Psoas muscle (tissue), 8 donors: ENCODE results near the gene ZMYND10. TPM values are rescaled to one million over a fixed set of nuclear protein-coding genes. Genes with fewer than 3 reads are reported as not detected.
A peak's percentile ranks its signal among the peaks of the same experiment; 100 is the strongest.

Source experiments
- ATAC-seq, 4 donors: fragments of 200-7000 bp; cut with Tn5 transposase; one replicate each; pipeline ENCODE4 v1.9.1; 2020; ENCODE audit warnings: moderate library complexity in 3 of 4, mild to moderate bottlenecking in 2 of 4
- DNase-seq, 2 donors: peaks; one replicate each; pipeline ENCODE4 v3.0.0-alpha.2; 2020
- H3K27ac ChIP-seq: fragments of 200-600 bp; one replicate; pipeline ENCODE4 v1.8.0; 2022
- H3K27me3 ChIP-seq, 3 donors: fragments of 200-600 bp in 1 of 3; one replicate each; pipeline versions ENCODE4 v1.6.1 to v1.8.0; 2013 to 2022; ENCODE audit warnings: low read length in 2 of 3, mild to moderate bottlenecking in 2 of 3, moderate library complexity in 1 of 3; ENCODE audit not compliant: insufficient read depth in 3 of 3
- H3K36me3 ChIP-seq, 2 donors: fragments of 200-600 bp in 1 of 2; one replicate each; pipeline versions ENCODE4 v1.6.1 to v1.8.0; 2013 to 2022; ENCODE audit warnings: low read depth in 1 of 2, mild to moderate bottlenecking in 1 of 2, moderate library complexity in 1 of 2; ENCODE audit not compliant: insufficient read depth in 1 of 2
- H3K4me1 ChIP-seq: fragments of 200-600 bp; one replicate; pipeline ENCODE4 v1.8.0; 2022
- H3K4me3 ChIP-seq: fragments of 200-600 bp; one replicate; pipeline ENCODE4 v1.8.0; 2022; ENCODE audit warnings: mild to moderate bottlenecking
- H3K9me3 ChIP-seq: fragments of 200-600 bp; one replicate; pipeline ENCODE4 v1.8.0; 2022
- CTCF ChIP-seq: fragments of 200-600 bp; IDR thresholded peaks from one replicate; pipeline ENCODE4 v1.8.0; 2022; ENCODE audit warnings: antibody characterized with exemption
- WGBS, 3 donors: extraction: QIAGEN DNeasy Blood & Tissue Kit; methylation state at CpG; one replicate each; pipeline versions ENCODE4 v1.1.6 to v1.1.7; 2013; 5-methylcytosine and 5-hydroxymethylcytosine counted together
- intact Hi-C, 2 donors: fragments of 100-400 bp; cut with DNase I; formaldehyde crosslinking; loops; one replicate each; pipeline versions ENCODE4 v1.11.0 to v1.14.2; 2022
- polyA plus RNA-seq, 3 donors: library from polyadenylated mRNA; stranded (reverse); fragments of 200-250 nt; gene quantifications; one replicate each; pipeline ENCODE4 v1.2.3, GENCODE V29; 2013
- total RNA-seq, 4 donors: library from RNA; stranded (reverse); fragmentation: NEBNext Ultra II Directional in 2 of 4; extraction: Animal tissue kit (Norgen Biotek cat#: 25700) in 2 of 4; gene quantifications; one replicate each; pipeline versions ENCODE4 v1.2.1 to v1.2.4, GENCODE V29; 2021 to 2023
- donor health status: healthy with polysubstance abuse.
- donor health status: DM: no; HTN: no; CAD: no; lungs with moderate emphysema.
- donor health status: Bipolar disorder and iron deficiency.
- donor health status: healthy.
- donor health status: DM: yes; HTN: yes; CAD: no.
- donor health status: DM: no; HTN: no; CAD: no.
- donor health status: DM: no; HTN: no; CAD: no.
- donor health status: DM: yes; HTN: yes; CAD: no.

ZMYND10 gene
- total and polyA plus RNA-seq, 7 donors, result 0.23 to 0.99 (median 0.51) TPM

- no peaks in the 10 kb centered on the region for H3K27me3 ChIP-seq
- no peak overlapping the region for H3K27ac ChIP-seq
- H3K9me3 ChIP-seq, result no peaks in the 10 kb centered on the region
- no peak for TF ChIP-seq CTCF
- intact Hi-C loops, result no loop called here
- no peak for ATAC-seq
- no peak for DNase-seq
- 19 to 36% (median 19%) methylated on average over 2 of the region's 2 CpGs for WGBS, 3 donors
- peaks cover 60% of the 10 kb centered on the region for H3K4me1 ChIP-seq
- H3K4me3 ChIP-seq, result no peak overlapping the region
- H3K36me3 ChIP-seq, result peaks cover 5 to 54% of the 10 kb centered on the region in 2 donors
These were observed 7.2 kb upstream of the ZMYND10 start for GRCh38 chr3:50352781-50353180.

DNA sequence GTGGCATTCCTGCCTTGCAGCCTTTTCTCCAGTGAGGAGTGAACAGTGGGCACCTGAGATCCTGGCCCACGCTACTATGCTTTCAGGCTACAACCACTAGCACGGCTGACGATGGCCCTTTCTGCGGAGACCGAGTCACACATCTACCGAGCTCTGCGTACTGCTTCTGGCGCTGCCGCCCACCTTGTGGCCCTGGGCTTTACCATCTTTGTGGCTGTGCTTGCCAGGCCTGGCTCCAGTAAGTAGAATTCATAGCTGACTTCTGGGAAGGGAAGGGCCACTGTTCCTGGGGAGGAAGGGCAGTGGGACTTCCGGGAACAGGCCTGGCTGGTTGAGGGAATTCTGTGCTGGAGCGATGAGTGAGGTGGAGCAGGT lies 5.8 kb upstream of the ZMYND10 start:
- TF ChIP-seq CTCF, result no peak
- peak overlapping the region; percentile 97 for H3K27ac ChIP-seq
- WGBS, 3 donors, result 40 to 53% (median 44%) methylated on average over 11 of the region's 11 CpGs
- H3K9me3 ChIP-seq, result no peaks in the 10 kb centered on the region
- peaks cover 5 to 56% of the 10 kb centered on the region in 2 donors for H3K36me3 ChIP-seq
- H3K4me3 ChIP-seq, result peak overlapping the region; percentile 92
- ATAC-seq (no peak), DNase-seq (no peak)
- intact Hi-C loops, result no loop called here
- no peaks in the 10 kb centered on the region for H3K27me3 ChIP-seq
- H3K4me1 ChIP-seq, result peaks cover 46% of the 10 kb centered on the region

GRCh38 chr3:50350527-50351322 lies 5.2 kb upstream of the ZMYND10 start, which contains the start of the genes CYB561D2 and NPRL2:
Gene CYB561D2 (plus strand): TSS chr3:50350862. CDS start chr3:50351434, 572 bp downstream.
Gene NPRL2 (minus strand): TSS chr3:50350775. CDS start chr3:50350652, 123 bp downstream.
- H3K4me1 ChIP-seq, result peaks cover 43% of the 10 kb centered on the region
- intact Hi-C loops, result no loop called here
- peaks cover 5 to 50% of the 10 kb centered on the region in 2 donors for H3K36me3 ChIP-seq

GRCh38 chr3:50350213-50350526 lies 4.6 kb upstream of the ZMYND10 start:
- H3K4me1 ChIP-seq, result peaks cover 39% of the 10 kb centered on the region
- no peak for DNase-seq
- H3K36me3 ChIP-seq, result peaks cover 5 to 45% of the 10 kb centered on the region in 2 donors
- no peak for TF ChIP-seq CTCF
- H3K27ac ChIP-seq, result peak overlapping the region; percentile 97
- no peak for ATAC-seq
- intact Hi-C loops, result no loop called here
- peak overlapping the region; percentile 92 for H3K4me3 ChIP-seq
- no peaks in the 10 kb centered on the region for H3K27me3 ChIP-seq
- WGBS, 3 donors, result 2 to 6% (median 2%) methylated on average over 7 of the region's 7 CpGs
- no peaks in the 10 kb centered on the region for H3K9me3 ChIP-seq

More at GRCh38 chr3:50350527-50351322, 5.2 kb upstream of the ZMYND10 start, which contains the start of the genes CYB561D2 and NPRL2:
- peak; percentile 94 to 96 (median 94) for ATAC-seq
- no peaks in the 10 kb centered on the region for H3K9me3 ChIP-seq
- DNase-seq, result peak; percentile 98 to 99
- no peaks in the 10 kb centered on the region for H3K27me3 ChIP-seq
- TF ChIP-seq CTCF, result no peak
- H3K4me3 ChIP-seq, result peak within 1 kb of the TSS; percentile 92
- H3K27ac ChIP-seq, result peak within 1 kb of the TSS; percentile 97
- 0 to 1% (median 1%) methylated on average over 63 to 64 of the region's 64 CpGs for WGBS, 3 donors
